Vagina (tissue), 2 donors: Measurements from ENCODE around the gene P4HA1. TPM values are rescaled to one million over a fixed set of nuclear protein-coding genes. Genes with fewer than 3 reads are reported as not detected.
A peak's percentile ranks its signal among the peaks of the same experiment; 100 is the strongest.

Experiments
- DNase-seq, 2 donors: peaks; one replicate each; pipeline ENCODE4 v3.0.0-alpha.2; 2017; ENCODE audit errors: extremely low spot score in 2 of 2
- H3K27ac ChIP-seq: fragments of 200-600 bp; sonication (generic); one replicate; pipeline ENCODE4 v1.5.1; 2019
- H3K27me3 ChIP-seq: fragments of 200-600 bp; sonication (generic); one replicate; pipeline ENCODE4 v1.5.1; 2019
- H3K36me3 ChIP-seq, 2 donors: fragments of 200-600 bp; sonication (generic); one replicate each; pipeline ENCODE4 v1.5.1; 2017 to 2019
- H3K4me1 ChIP-seq: fragments of 200-600 bp; sonication (generic); one replicate; pipeline ENCODE4 v1.5.1; 2019
- H3K4me3 ChIP-seq, 2 donors: fragments of 200-600 bp; sonication (generic); 1 replicate in 1 of 2; 2 replicates in 1 of 2; pipeline ENCODE4 v1.5.1; 2016 to 2019
- H3K9me3 ChIP-seq: fragments of 200-600 bp; sonication (generic); one replicate; pipeline ENCODE4 v1.5.1; 2019
- POLR2A ChIP-seq, 2 donors: fragments of 450-650 bp; IDR thresholded peaks; one replicate each; pipeline ENCODE4 v1.6.1; 2017; ENCODE audit warnings: antibody characterized with exemption in 2 of 2, mild to moderate bottlenecking in 2 of 2, moderate library complexity in 2 of 2
- POLR2AphosphoS5 ChIP-seq, 2 donors: sonication (generic); formaldehyde crosslinking; IDR thresholded peaks; one replicate each; pipeline ENCODE4 v1.9.0; 2017; ENCODE audit warnings: antibody characterized with exemption in 2 of 2, mild to moderate bottlenecking in 2 of 2, low read depth in 1 of 2; ENCODE audit not compliant: insufficient read depth in 1 of 2
- intact Hi-C: fragments of 100-400 bp; cut with DNase I; formaldehyde crosslinking; loops from one replicate; pipeline ENCODE4 v1.15.1; 2023
- total RNA-seq: library from RNA; depleted of rRNA; stranded (reverse); fragments of >200 nt; gene quantifications from one replicate; pipeline ENCODE4 v1.2.3, GENCODE V29; 2016
- TF ChIP-seq, protein P1 (sequence below), 3 experiments: fragments of 450-650 bp in 2 of 3; fragments of 200-600 bp in 1 of 3; sonication (generic) in 1 of 3; IDR thresholded peaks; one replicate each; pipeline ENCODE4 v1.5.1; 2017 to 2019; ENCODE audit warnings: antibody characterized with exemption in 3 of 3, mild to moderate bottlenecking in 2 of 3, moderate library complexity in 2 of 3

P4HA1 gene
- total RNA-seq, 1 donor from 2014 or later: 12.5 TPM

DNA sequence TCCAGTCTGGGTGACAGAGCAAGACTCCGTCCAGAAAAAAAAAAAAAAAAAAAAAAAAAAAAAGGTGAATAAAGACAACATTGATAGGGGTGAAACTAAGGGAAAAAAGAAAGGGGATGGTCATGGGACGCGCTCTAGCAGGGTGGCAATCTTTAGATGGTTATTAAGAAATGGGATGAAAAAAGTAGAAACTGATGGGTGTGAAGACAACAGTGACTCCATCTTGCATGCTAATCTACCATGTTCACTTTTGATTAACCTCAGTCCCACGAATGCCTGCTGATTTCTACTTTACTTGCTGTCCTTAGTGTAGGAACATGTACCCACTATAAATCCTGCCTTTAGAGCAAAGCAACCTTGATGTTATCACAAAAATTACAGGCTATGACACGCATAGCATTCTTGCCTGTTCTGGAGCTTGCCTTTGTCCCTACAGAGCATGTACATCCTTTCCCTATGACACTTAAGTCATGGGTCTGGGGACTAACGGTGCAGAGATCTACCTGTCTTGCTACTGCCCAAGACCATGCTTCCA, 38.5 kb downstream of the P4HA1 start:
- no peaks in the 10 kb centered on the region for H3K4me1 ChIP-seq
- H3K36me3 ChIP-seq: peaks cover 0 to 8% of the 10 kb centered on the region in 2 donors
- no peak for DNase-seq
- intact Hi-C loops: no loop called here
- H3K27ac ChIP-seq: no peak overlapping the region
- H3K4me3 ChIP-seq: no peak overlapping the region
- no peaks in the 10 kb centered on the region for H3K9me3 ChIP-seq
- TF ChIP-seq POLR2AphosphoS5 (IDR thresholded peaks at IDR 0.05; ENCODE audit: insufficient read depth in 1 of 2, low read depth in 1 of 2) (no peak), POLR2A (IDR thresholded peaks at IDR 0.05) (no peak)
- TF ChIP-seq, protein P1, sequence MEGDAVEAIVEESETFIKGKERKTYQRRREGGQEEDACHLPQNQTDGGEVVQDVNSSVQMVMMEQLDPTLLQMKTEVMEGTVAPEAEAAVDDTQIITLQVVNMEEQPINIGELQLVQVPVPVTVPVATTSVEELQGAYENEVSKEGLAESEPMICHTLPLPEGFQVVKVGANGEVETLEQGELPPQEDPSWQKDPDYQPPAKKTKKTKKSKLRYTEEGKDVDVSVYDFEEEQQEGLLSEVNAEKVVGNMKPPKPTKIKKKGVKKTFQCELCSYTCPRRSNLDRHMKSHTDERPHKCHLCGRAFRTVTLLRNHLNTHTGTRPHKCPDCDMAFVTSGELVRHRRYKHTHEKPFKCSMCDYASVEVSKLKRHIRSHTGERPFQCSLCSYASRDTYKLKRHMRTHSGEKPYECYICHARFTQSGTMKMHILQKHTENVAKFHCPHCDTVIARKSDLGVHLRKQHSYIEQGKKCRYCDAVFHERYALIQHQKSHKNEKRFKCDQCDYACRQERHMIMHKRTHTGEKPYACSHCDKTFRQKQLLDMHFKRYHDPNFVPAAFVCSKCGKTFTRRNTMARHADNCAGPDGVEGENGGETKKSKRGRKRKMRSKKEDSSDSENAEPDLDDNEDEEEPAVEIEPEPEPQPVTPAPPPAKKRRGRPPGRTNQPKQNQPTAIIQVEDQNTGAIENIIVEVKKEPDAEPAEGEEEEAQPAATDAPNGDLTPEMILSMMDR (IDR thresholded peaks at IDR 0.05): no peak
- no peaks in the 10 kb centered on the region for H3K27me3 ChIP-seq

DNA sequence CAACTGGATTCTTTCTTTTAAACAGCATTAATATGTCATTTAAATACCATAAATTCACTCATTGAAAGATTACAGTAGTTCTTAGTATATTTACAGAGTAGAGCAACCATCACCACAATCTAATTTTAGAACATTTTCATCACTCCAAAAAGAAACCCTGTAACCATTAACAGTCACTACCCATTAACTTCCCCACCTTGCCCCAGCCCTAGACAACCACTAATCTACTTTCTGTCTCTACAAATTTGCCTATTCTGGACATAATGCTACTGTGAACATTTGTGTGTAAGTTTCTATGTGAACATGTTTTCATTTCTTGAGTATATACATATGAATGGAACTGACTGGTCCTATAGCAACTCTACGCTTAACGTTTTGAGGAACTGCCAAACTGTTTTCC, 42.4 kb downstream of the P4HA1 start:
- Histone ChIP-seq H3K36me3 (peaks cover 0 to 23% of the 10 kb centered on the region in 2 donors), H3K4me3 (no peak overlapping the region), H3K4me1 (no peaks in the 10 kb centered on the region), H3K27me3 (no peaks in the 10 kb centered on the region), H3K27ac (no peak overlapping the region), H3K9me3 (no peaks in the 10 kb centered on the region)
- intact Hi-C loops: no loop called here
- no peak for TF ChIP-seq POLR2AphosphoS5 (IDR thresholded peaks at IDR 0.05; ENCODE audit: insufficient read depth in 1 of 2, low read depth in 1 of 2)
- TF ChIP-seq POLR2A (IDR thresholded peaks at IDR 0.05): no peak
- TF ChIP-seq, protein P1 (IDR thresholded peaks at IDR 0.05): no peak
- DNase-seq: no peak

DNA sequence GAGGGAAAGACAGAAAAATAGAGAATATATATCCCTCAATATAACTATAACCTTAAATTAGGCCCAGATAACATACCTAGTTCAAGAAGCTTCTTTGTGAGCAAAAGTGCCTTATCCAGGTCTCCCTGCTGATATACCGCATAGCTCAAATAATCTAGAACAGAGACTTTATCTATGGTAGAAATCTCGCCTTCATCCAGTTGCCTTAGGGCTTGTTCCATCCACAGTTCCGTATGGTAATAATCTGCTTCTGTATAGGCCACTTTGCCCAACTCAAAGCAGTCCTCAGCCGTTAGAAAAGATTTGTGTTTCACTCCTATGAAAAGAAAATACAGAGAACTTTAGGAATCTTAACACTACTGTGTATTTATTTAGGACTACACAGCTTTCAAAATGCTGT, 43.4 kb downstream of the P4HA1 start:
- intact Hi-C loops: no loop called here
- Histone ChIP-seq H3K4me1 (no peaks in the 10 kb centered on the region), H3K9me3 (no peaks in the 10 kb centered on the region), H3K4me3 (no peak overlapping the region), H3K27me3 (no peaks in the 10 kb centered on the region), H3K27ac (no peak overlapping the region), H3K36me3 (peaks cover 0 to 31% of the 10 kb centered on the region in 2 donors)
- TF ChIP-seq POLR2AphosphoS5 (IDR thresholded peaks at IDR 0.05; ENCODE audit: insufficient read depth in 1 of 2, low read depth in 1 of 2) (no peak), POLR2A (IDR thresholded peaks at IDR 0.05) (no peak)
- TF ChIP-seq, protein P1 (IDR thresholded peaks at IDR 0.05): no peak
- no peak for DNase-seq

DNA sequence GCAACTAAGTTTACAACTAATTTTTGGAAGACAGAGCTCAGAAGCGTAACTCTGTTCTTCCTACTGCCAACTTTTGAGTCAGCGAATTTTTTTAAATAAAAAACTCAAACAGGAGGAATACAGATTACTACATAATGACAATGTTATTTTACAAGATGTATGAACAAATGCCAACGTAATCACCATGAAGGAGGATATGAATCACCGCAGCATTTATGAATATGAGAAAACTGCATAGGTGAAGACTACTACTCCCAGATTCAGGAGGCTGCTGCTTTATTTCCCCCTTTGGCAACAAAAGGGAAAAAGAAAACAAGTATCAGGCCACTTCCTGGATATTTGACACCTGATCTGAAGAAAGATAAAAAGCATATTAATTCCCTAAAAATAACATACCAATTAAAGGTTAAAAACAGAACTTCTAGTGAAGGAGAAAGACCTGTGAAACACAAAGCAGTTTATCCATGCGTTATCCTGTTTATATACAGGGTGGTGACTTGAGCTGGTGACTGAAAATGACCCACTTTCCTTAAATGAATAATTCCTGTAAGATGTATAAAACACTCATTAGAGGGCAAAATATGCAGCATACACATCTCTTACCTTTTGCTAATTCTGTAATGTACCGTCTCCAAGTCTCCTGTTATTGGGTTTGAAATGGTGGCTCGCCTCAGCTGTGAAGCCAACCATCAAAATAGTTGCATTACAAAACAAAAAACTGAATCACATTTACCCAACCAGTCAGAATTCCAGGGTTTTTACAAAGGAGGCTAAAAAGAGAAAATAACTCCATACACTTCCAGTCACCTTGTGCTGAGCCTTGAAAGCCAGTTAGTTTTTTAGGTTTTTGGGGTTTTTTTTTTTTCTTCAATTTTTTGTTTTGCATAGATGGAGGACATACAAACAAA, 52.0 kb downstream of the P4HA1 start:
- Histone ChIP-seq H3K4me1 (peaks cover 21% of the 10 kb centered on the region), H3K27ac (peak overlapping the region; percentile 5), H3K36me3 (peaks cover 0 to 15% of the 10 kb centered on the region in 2 donors), H3K4me3 (no peak overlapping the region), H3K27me3 (no peaks in the 10 kb centered on the region), H3K9me3 (no peaks in the 10 kb centered on the region)
- intact Hi-C loops: no loop called here
- peak in 1 of 2 donors; percentile 59 for TF ChIP-seq POLR2AphosphoS5 (IDR thresholded peaks at IDR 0.05; ENCODE audit: insufficient read depth in 1 of 2, low read depth in 1 of 2)
- no peak for TF ChIP-seq POLR2A (IDR thresholded peaks at IDR 0.05)
- no peak for DNase-seq

DNA sequence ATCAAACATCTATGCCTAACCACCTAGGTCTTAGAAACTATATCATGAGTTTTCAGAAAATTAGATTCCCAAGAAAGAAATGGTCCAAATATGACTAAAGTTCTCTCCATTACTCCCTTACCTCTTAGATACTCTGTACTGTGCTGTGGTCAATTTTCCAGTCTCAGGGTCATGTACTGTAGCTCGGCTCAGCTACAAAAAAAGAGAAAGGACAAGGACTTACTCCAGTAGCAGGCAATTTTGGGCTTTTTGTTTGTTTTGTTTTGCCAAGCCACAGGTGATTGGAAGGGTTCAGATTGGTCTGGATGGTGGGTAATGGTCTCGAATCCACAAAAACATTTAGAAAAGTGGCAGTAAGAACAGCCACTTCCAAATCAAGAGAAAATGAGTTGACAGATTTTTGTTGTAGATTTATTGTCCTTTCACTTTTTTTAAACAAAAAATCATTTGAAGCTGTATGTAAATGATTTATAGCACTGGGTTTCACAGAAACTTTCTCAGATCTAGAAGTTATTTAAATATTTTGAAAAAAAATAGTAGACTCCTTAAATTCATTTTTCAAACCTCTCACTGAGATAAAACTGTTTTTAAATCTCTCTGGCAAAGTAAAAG, 52.8 kb downstream of the P4HA1 start:
- intact Hi-C loops: no loop called here
- Histone ChIP-seq H3K27me3 (no peaks in the 10 kb centered on the region), H3K27ac (peak overlapping the region; percentile 5), H3K36me3 (peaks cover 0 to 11% of the 10 kb centered on the region in 2 donors), H3K9me3 (no peaks in the 10 kb centered on the region), H3K4me1 (peaks cover 21% of the 10 kb centered on the region), H3K4me3 (no peak overlapping the region)
- TF ChIP-seq POLR2AphosphoS5 (IDR thresholded peaks at IDR 0.05; ENCODE audit: insufficient read depth in 1 of 2, low read depth in 1 of 2) (no peak), POLR2A (IDR thresholded peaks at IDR 0.05) (no peak)
- DNase-seq: no peak
